ENCODE measurements around the gene SAMD7.

- TF ChIP-seq, protein P1, sequence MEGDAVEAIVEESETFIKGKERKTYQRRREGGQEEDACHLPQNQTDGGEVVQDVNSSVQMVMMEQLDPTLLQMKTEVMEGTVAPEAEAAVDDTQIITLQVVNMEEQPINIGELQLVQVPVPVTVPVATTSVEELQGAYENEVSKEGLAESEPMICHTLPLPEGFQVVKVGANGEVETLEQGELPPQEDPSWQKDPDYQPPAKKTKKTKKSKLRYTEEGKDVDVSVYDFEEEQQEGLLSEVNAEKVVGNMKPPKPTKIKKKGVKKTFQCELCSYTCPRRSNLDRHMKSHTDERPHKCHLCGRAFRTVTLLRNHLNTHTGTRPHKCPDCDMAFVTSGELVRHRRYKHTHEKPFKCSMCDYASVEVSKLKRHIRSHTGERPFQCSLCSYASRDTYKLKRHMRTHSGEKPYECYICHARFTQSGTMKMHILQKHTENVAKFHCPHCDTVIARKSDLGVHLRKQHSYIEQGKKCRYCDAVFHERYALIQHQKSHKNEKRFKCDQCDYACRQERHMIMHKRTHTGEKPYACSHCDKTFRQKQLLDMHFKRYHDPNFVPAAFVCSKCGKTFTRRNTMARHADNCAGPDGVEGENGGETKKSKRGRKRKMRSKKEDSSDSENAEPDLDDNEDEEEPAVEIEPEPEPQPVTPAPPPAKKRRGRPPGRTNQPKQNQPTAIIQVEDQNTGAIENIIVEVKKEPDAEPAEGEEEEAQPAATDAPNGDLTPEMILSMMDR (conservative IDR thresholded peaks at IDR 0.05 in 1 of 2, IDR thresholded peaks at IDR 0.05 in 1 of 2; ENCODE audit: extremely low read depth in 1 of 2, insufficient read depth in 1 of 2, low read depth in 1 of 2, low read length in 2 of 2), result no peak
- no peak for TF ChIP-seq EZH2 (IDR thresholded peaks at IDR 0.05; ENCODE audit: borderline replicate concordance, low read length)
These were observed 40.1 kb upstream of the SAMD7 start for GRCh38 chr3:169871129-169871886.
